Gastrocnemius medialis (tissue), 4 donors: ENCODE data around the gene RNLS.

Experiments used
- CTCF ChIP-seq, 5 experiments: fragments of 450-650 bp in 3 of 5; fragments of 200-600 bp in 2 of 5; sonication (generic) in 2 of 5; IDR thresholded peaks in 4 of 5; conservative IDR thresholded peaks in 1 of 5; 1 replicate in 4 of 5; 2 replicates in 1 of 5; pipeline ENCODE4 v1.5.1; 2016 to 2019; ENCODE audit warnings: antibody characterized with exemption in 5 of 5, mild to moderate bottlenecking in 3 of 5, moderate library complexity in 3 of 5
- POLR2A ChIP-seq, 2 donors: fragments of 450-650 bp; IDR thresholded peaks; one replicate each; pipeline ENCODE4 v1.6.1; 2017; ENCODE audit warnings: antibody characterized with exemption in 2 of 2, mild to moderate bottlenecking in 2 of 2, moderate library complexity in 2 of 2

- TF ChIP-seq POLR2A (IDR thresholded peaks at IDR 0.05) (no peak), CTCF (IDR thresholded peaks at IDR 0.05 in 4 of 5, conservative IDR thresholded peaks at IDR 0.05 in 1 of 5) (no peak)
Measured at GRCh38 chr10:88253622-88254021, 329.5 kb downstream of the RNLS start.
